Stimulated activated CD4-positive, alpha-beta T cell treated with anti-CD3 and anti-CD28 coated beads, Interleukin-1b, Interleukin-23, amount 100 ng/mL, for 4 hours (primary cell): ENCODE results near the gene LRFN5.
"Not testable (repeated sequence)": the region's sequence is repeated elsewhere in the genome, so short reads cannot be mapped to it uniquely, and the experiment has no call there.

ENCODE experiments used
- DNase-seq, 2 donors: peaks; one replicate each; pipeline ENCODE4 v3.0.0-alpha.2; 2020; ENCODE audit warnings: low read depth in 2 of 2

Gene LRFN5

DNA sequence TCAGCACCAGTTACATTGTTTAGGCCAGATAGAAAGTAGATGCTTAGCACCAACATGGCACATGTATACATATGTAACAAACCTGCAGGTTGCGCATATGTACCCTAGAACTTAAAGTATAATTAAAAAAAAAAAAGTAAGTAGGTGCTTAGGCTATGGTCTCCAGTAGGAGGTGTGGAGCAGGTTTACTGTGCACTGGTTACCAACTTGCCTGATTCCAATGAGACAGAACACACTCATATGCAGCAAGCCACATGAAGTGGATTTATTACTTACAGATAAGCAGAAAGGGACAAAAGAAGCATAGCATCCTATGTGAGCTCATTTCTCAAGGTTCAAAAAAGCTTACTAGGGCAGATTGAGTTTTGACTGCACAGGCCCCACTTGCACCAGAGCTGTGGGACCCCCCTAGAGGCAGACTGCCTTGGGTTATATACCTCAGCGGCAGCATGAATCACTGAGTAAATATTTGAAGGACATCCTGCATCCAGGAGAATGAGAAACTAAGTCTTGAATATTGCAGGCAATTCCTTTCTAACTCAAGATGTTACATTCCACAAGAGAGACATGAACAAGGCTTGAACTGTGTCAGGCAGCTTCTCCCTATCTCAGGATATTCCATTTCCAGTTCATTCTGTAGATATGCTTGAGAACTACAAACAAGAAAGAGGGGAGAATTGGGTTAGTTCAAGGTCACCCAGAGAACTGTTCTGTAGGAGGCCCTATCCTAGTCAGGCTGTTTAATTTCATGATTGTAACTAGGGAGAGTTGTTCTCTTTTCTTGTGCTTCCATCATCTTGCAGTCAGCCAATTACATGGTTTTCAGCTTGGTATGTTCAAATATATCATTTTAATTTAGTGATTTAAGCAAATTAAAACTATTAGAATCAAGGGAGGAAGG lies 30.1 kb downstream of the LRFN5 start:
- no peak for DNase-seq

- DNase-seq: no peak
Observed at GRCh38 chr14:41641690-41642089, 35.0 kb downstream of the LRFN5 start.

DNA sequence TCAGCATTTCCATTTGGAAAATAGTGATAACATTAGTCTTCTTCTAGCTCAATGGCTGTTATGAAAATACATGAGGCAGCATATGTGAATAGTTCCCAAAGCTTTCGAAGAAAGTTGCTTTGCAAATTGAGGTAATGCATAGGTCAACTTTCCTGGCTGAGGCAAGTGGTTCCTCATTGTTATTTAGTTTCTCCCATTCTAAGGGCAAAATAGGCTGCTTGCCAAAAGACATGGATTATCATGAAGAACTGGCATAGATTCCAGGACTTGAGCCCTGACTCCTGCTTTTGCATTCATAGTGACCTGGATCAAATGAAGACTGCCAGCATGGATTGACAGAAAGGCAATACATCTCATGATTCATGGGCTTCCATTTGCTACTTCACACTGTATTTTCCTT lies 35.7 kb downstream of the LRFN5 start:
- no peak for DNase-seq

GRCh38 chr14:41642789-41643188 lies 36.1 kb downstream of the LRFN5 start:
- no peak for DNase-seq

GRCh38 chr14:41644606-41645005 lies 37.9 kb downstream of the LRFN5 start:
- DNase-seq: no peak

GRCh38 chr14:41650802-41651201 lies 44.1 kb downstream of the LRFN5 start:
- DNase-seq: no peak

DNA sequence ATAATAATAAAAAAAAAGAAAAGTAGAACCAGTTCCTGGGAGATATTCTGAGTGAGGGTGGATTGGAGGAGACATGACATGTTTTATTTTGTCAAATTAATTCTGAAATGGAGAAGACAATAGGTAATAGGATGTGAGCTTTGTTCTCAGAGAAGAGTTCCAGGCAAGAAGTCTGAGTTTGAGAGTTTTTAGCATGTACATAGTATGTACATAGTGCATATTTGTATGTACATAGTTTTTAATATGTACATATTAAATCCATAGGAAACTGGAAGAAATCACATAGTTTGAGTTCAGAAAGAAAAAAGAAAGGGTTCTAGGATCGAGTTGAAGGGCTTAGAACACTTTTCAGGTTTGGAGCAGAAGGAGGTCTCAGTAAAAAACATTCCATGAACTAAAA lies 47.5 kb downstream of the LRFN5 start:
- no peak for DNase-seq

DNA sequence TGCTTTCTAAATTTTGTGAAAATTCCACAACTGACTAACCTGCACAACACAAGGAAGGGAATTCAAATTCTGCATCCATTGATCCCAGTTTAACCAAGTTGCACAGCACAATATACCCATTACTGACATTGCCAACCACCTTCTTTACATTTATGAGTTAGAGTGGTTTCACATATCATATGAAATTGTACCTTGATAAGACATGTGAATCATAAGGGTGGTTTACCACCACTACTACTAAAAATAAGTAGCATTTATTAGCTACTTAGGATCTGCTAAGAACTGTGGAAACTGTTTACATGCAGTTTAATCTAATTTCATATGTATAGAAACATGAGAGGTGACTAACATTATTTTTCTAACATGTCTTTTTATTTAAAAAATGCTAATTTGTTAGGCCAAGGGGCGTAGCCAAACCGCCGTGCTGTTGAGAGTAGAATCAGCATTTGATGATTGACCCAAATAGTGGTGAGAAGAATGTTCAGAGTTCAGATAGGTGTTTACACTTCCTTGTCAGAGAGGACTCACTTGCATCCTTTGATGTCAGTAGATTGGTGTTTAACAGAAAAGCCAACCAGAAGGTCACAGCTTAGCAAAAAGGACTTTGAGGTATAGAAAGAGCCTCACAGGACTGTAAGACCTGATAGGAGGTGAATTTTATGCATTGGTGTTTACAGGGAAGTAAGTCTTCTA lies 56.2 kb downstream of the LRFN5 start:
- DNase-seq: no peak

GRCh38 chr14:41663473-41663850 lies 56.8 kb downstream of the LRFN5 start:
- DNase-seq: no peak

GRCh38 chr14:41666301-41666700 lies 59.6 kb downstream of the LRFN5 start:
- no peak for DNase-seq

- no peak for DNase-seq
Observed at GRCh38 chr14:41668356-41668755, 61.7 kb downstream of the LRFN5 start.

GRCh38 chr14:41673601-41674000 lies 66.9 kb downstream of the LRFN5 start:
- DNase-seq: not testable (repeated sequence)

DNA sequence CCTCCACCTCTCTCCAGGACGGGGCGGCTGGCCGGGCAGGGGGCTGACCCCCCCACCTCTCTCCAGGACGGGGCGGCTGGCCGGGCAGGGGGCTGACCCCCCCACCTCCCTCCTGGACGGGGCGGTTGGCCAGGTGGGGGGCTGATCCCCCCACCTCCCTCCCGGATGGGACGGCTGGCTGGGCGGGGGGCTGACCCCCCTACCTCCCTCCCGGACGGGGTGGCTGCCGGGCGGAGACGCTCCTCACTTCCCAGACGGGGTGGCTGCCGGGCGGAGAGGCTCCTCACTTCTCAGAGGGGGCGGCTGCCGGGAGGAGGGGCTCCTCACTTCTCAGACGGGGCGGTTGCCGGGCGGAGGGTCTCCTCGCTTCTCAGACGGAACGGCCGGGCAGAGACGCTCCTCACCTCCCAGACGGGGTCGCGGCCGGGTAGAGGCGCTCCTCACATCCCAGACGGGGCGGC lies 67.9 kb downstream of the LRFN5 start:
- not testable (repeated sequence) for DNase-seq

DNA sequence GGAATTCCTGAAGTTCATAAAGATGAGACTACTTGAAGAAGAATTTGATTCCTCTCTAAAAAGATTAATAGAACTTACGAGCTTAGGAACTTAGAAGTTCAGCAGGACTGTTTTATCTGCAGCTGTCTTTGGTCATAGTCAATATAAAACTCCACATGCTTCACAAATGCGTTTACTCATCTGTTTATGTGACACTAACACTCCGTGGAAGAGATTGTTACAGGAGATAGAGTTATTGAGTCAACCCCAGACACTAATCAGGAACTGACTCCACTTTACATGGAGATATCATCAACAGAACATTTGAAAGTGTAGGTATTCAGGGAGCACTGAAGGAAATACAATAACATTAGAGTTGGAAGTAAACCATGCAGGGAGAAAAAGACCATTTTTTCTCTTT lies 92.8 kb downstream of the LRFN5 start:
- no peak for DNase-seq

DNA sequence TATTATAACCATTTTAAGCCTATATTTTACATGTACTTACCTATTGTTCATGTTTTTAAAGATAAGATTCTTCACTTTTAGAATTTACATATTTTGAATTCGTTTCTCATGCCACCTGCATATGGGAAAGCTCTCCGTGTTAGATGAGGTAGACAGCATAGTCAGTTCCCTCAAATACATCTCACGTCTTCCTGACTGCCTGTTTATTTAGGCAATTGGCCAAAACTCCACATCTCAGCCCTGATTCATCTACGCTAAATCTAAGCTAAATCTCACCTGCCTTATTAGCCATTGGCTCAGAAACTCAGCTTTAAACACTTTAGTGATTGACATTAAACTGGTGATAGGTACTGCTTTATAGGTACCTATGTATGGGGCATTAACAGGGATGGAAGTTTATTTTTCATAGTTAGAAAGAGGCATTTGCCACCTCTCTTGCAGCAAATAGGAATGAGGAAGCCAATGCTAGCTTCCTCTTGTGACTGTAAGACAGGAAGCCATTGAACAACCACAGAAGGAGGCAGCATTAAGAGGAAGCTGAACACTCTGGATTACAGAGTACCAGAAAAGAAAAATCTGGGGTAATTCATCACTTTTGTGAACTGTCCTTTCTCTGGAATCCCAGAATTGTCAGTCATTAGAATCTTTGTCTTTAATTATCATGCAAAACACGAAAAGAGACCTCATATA lies 111.9 kb downstream of the LRFN5 start:
- DNase-seq: no peak

GRCh38 chr14:41739203-41739602 lies 132.5 kb downstream of the LRFN5 start:
- DNase-seq: no peak

DNA sequence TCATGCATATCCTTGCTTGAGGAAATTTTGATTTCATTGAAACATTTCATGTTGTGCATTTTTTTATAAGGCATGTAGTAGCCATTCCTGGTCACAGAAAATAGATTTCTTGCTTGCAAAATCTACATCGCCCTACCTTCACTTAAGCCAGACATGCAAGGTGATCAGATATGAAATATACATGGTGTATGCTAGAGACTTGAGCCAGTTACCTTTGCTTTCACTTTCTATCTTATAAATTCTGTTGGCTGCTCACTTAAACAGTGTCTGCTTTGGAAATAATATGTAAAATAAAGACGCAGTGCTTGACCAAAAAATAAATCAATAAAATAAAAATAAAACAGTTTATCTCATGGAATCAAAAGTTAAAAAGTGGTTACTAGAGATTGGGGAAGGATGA lies 136.5 kb downstream of the LRFN5 start:
- DNase-seq: no peak

DNA sequence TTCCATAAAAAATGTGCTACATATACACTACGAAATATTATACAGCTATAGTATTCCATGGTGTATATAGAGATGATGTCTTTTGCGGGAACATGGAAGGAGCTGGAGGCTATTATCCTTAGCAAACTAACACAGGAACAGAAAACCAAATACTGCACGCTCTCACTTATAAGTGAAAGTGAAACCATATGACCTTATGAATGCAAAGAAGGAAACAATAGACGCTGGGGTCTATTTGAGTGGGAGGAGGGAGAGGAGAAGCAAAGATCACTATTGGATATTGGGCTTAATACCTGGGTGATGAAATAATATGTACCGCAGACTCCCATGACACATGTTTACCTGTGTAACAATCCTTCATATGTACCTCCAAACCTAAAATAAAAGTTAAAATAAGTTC lies 142.8 kb downstream of the LRFN5 start:
- DNase-seq: no peak

DNA sequence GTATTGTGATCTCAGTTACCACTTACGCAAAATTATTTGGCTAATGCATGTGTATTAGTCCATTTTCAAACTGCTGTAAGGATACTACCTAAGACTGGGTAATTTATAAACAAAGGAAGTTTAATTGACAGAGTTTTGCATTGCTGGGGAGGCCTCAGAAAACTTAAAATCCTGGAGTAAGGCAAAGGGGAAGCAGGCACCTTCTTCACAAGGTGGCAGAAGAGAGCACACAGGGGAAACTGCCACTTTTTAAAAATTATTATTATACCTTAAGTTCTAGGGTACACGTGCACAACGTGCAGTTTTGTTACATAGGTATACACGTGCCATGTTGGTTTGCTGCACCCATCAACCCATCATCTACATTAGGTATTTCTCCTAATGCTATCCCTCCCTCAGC lies 143.9 kb downstream of the LRFN5 start:
- not testable (repeated sequence) for DNase-seq

DNA sequence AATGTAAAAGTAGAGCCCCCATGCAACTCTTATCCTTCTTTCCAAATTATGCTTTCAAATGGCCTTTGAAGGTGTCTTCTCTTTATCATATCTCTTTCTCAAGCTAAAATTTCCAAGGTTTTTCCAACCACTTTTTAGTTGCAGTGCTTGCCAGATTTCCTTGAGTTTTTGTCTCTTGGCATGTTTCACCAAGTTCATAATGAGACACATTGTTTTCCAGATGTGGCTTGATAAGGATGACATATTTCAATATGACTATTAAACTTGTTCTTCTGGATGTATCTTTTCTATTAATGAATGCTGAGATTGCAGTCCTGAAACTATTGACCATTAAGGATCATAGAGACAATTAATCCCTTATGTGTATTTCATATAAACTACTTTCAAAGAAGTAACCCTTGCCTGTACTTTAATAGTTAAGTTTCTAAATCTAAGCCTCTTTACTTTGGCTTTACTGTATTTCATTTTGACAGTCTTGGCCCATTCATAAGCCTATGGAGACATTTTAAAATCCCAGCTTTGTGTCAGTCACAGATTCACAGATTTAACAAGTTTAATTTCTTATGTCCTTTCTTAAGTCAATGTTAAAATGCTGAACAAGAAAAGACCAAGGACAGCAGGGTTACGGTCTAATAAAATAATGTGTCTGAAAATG lies 151.5 kb downstream of the LRFN5 start:
- no peak for DNase-seq

DNA sequence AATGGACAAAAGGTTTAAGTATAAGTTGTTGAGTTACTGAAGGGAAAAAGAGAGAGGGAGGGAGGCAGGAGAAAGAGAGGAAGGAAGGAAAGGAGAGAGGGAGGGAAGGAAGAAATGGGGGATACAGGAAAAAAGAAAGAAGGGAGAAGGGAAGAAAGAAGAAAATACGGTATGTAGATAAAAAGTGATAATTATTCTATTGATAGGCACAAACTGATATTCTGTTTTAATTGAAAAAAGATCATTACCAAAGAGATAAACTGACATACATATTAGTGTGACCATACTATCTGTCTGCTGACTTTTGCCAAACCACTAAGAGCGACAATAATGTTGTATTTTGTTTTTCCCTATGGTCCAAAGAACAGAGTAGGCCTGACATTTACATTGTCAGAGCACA lies 154.5 kb downstream of the LRFN5 start:
- no peak for DNase-seq

GRCh38 chr14:41766772-41767171 lies 160.1 kb downstream of the LRFN5 start:
- DNase-seq: no peak
